Activated B cell treated with CpG ODN at 0.5 μM for 24 hours (primary cell): Measurements from ENCODE around the gene CASP5. TPM values are rescaled to one million over a fixed set of nuclear protein-coding genes. Genes with fewer than 3 reads are reported as not detected.
"Not testable (repeated sequence)": the region's sequence is repeated elsewhere in the genome, so short reads cannot be mapped to it uniquely, and the experiment has no call there.

ENCODE experiments used
- ATAC-seq: fragments of 200-7000 bp; cut with Tn5 transposase; one replicate; pipeline ENCODE4 v1.10.0; 2021; ENCODE audit warnings: low read depth, mild to moderate bottlenecking, moderate library complexity
- CTCF ChIA-PET: fragments of 350-600 bp; sonication (Branson Sonifier 250); formaldehyde crosslinking; loops from one replicate; lab custom pipeline; 2021; ENCODE audit warnings: antibody characterized with exemption; lab: Charles Lee
- POLR2A ChIA-PET: fragments of 350-600 bp; sonication (Branson Sonifier 250); formaldehyde crosslinking; loops from one replicate; lab custom pipeline; 2021; ENCODE audit warnings: antibody characterized with exemption; lab: Charles Lee
- DNase-seq: peaks from one replicate; pipeline ENCODE4 v3.0.0; 2022
- H3K27ac Mint-ChIP-seq: one replicate; pipeline ENCODE4 v1.8.0; 2020; ENCODE audit warnings: mixed read lengths
- H3K27me3 Mint-ChIP-seq: one replicate; pipeline ENCODE4 v1.8.0; 2021; ENCODE audit warnings: mixed read lengths
- H3K36me3 Mint-ChIP-seq: one replicate; pipeline ENCODE4 v1.8.0; 2021; ENCODE audit warnings: low read depth, mixed read lengths
- H3K4me1 Mint-ChIP-seq: one replicate; pipeline ENCODE4 v1.8.0; 2021; ENCODE audit warnings: mixed read lengths
- H3K4me3 Mint-ChIP-seq: one replicate; pipeline ENCODE4 v1.8.0; 2020; ENCODE audit warnings: mild to moderate bottlenecking, mixed read lengths
- H3K9me3 Mint-ChIP-seq: one replicate; pipeline ENCODE4 v1.8.0; 2020; ENCODE audit warnings: mixed read lengths
- intact Hi-C: fragments of 100-400 bp; cut with micrococcal nuclease; formaldehyde crosslinking; loops from one replicate; pipeline ENCODE4 v1.15.1; 2024
- total RNA-seq: library from RNA; stranded (reverse); gene quantifications from 2 replicates; pipeline ENCODE4 v1.2.3, GENCODE V29; 2022
- TF ChIP-seq, protein P1 (sequence below): fragments of 200-600 bp; IDR thresholded peaks from one replicate; pipeline ENCODE4 v1.8.0; 2022; ENCODE audit warnings: antibody characterized with exemption, mild to moderate bottlenecking

Gene CASP5
- total RNA-seq, 1 donor from 2014 or later, result not detected

DNA sequence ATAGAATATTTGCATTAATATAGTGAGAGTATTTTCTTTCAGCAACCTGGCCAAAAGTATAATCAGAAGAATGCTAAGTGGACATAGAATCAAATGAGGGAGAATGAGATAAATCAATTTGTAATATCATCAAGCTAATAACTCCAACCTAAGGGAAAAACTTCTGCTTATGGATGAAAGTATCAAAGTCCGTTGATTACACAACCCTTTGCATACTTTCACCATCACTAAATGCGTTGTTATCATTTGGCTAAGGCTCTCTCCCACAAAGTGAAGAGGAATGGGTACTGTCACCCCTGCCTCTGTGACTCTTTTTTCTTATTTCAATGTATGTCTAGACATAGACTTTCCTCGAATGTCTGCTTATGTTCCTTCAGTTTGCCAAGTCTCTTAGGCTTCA is 38.2 kb downstream of the CASP5 start:
- intact Hi-C loops, result no loop called here
- TF ChIP-seq, protein P1, sequence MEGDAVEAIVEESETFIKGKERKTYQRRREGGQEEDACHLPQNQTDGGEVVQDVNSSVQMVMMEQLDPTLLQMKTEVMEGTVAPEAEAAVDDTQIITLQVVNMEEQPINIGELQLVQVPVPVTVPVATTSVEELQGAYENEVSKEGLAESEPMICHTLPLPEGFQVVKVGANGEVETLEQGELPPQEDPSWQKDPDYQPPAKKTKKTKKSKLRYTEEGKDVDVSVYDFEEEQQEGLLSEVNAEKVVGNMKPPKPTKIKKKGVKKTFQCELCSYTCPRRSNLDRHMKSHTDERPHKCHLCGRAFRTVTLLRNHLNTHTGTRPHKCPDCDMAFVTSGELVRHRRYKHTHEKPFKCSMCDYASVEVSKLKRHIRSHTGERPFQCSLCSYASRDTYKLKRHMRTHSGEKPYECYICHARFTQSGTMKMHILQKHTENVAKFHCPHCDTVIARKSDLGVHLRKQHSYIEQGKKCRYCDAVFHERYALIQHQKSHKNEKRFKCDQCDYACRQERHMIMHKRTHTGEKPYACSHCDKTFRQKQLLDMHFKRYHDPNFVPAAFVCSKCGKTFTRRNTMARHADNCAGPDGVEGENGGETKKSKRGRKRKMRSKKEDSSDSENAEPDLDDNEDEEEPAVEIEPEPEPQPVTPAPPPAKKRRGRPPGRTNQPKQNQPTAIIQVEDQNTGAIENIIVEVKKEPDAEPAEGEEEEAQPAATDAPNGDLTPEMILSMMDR, result no peak
- Mint-ChIP-seq H3K4me3 (no peak overlapping the region), H3K4me1 (no peaks in the 10 kb centered on the region), H3K27ac (no peak overlapping the region), H3K36me3 (no peaks in the 10 kb centered on the region), H3K27me3 (no peaks in the 10 kb centered on the region), H3K9me3 (peaks cover 2% of the 10 kb centered on the region)
- CTCF ChIA-PET, result no interaction called here
- ATAC-seq (no peak), DNase-seq (no peak)
- POLR2A ChIA-PET, result no interaction called here

DNA sequence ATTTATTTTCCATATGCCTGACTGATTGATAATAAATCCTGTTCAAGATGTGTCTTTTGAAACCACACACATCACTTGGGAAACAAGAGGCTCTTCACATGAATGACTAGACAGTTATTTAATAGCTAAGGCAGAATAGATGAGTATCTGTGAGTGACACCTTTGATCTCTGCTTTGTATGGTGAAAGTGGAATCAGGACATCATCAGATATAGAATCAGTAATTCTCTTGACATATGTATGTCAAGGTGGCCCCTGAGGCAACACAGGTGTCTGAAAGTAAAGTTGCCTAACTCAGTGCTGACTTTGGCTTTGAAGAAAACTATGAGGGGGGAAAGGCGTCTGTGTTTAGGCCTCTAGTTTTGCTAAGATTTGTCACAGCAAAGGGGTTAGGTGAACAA is 43.1 kb downstream of the CASP5 start:
- Mint-ChIP-seq H3K4me3 (no peak overlapping the region), H3K4me1 (no peaks in the 10 kb centered on the region), H3K36me3 (no peaks in the 10 kb centered on the region), H3K27ac (no peak overlapping the region), H3K27me3 (no peaks in the 10 kb centered on the region), H3K9me3 (no peaks in the 10 kb centered on the region)
- intact Hi-C loops, result no loop called here
- TF ChIP-seq, protein P1, result no peak
- ChIA-PET CTCF (no interaction called here), POLR2A (no interaction called here)
- DNase-seq (no peak), ATAC-seq (no peak)

DNA sequence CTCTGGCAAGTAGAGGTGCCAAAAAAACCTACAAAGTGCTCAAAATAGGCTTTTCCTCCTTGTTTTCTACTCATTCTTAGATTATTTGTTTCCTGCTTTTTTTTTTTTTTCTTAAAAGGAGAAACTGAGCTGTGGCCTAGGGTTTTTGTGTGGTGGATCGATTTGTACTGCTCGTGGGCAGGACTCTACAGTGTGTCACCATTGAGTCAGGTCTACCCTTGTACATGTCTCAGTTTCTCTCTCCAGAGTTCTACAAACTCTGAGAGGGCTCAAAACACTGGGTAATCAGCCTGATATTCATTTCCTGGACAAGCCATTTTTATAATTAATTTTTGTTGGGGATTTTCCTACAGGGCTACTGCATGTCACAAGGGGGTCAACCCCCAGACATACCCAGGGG is 49.4 kb downstream of the CASP5 start:
- peaks cover 3% of the 10 kb centered on the region for H3K4me1 Mint-ChIP-seq
- peaks cover 15% of the 10 kb centered on the region for H3K9me3 Mint-ChIP-seq
- intact Hi-C loops, result no loop called here
- DNase-seq (no peak), ATAC-seq (no peak)
- H3K4me3 Mint-ChIP-seq, result no peak overlapping the region
- H3K27me3 Mint-ChIP-seq, result no peaks in the 10 kb centered on the region
- H3K27ac Mint-ChIP-seq, result no peak overlapping the region
- POLR2A ChIA-PET, result no interaction called here
- CTCF ChIA-PET, result no interaction called here
- TF ChIP-seq, protein P1, result no peak
- no peaks in the 10 kb centered on the region for H3K36me3 Mint-ChIP-seq

DNA sequence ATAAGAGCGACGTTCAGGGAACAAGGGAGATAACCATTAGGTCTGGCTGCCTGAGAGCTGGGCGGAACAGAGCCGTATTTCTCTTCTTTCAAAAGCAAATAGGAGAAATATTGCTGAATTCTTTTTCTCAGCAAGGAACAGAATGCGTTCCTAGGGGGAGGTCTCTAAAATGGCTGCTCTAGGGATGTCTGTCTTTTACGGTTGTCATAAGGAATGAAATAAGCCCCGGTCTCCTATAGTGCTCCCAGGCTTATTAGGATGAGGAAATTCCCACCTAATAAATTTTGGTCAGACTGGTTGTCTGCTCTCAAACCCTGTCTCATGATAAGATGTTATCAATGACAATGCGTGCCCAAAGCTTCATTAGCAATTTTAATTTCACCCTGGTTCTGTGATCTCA is 50.0 kb downstream of the CASP5 start:
- H3K27me3 Mint-ChIP-seq, DNase-seq, intact Hi-C loops, H3K36me3 Mint-ChIP-seq, ATAC-seq, H3K4me1 Mint-ChIP-seq, POLR2A ChIA-PET, H3K27ac Mint-ChIP-seq, H3K4me3 Mint-ChIP-seq, CTCF ChIA-PET: not testable (repeated sequence)
- peaks cover 15% of the 10 kb centered on the region for H3K9me3 Mint-ChIP-seq

DNA sequence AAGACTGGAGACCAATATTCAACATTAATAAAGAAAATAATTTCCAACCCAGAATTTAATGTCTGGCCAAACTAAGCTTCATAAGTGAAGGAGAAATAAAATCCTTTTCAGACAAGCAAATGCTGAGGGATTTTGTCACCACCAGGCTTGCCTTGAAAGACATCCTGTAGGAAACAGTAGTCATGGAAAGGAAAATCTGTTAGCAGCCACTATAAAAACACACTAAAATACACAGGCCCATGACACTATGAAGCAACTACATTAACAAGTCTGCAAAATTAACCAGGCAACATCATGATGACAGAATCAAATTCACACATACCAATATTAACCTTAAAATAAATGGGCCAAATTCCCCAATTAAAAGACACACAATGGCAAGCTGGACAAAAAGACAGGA is 52.2 kb downstream of the CASP5 start:
- Mint-ChIP-seq H3K4me1 (peaks cover 29% of the 10 kb centered on the region), H3K9me3 (peaks cover 15% of the 10 kb centered on the region), H3K36me3 (peaks cover 16% of the 10 kb centered on the region), H3K4me3 (no peak overlapping the region), H3K27me3 (no peaks in the 10 kb centered on the region), H3K27ac (no peak overlapping the region)
- ATAC-seq (no peak), DNase-seq (no peak)
- TF ChIP-seq, protein P1, result no peak
- POLR2A ChIA-PET, result no interaction called here
- CTCF ChIA-PET, result no interaction called here
- intact Hi-C loops, result no loop called here
